GM18508 (cell line): ENCODE results near the gene OR6C2.
"Not testable (repeated sequence)": the region's sequence is repeated elsewhere in the genome, so short reads cannot be mapped to it uniquely, and the experiment has no call there.

ENCODE experiments used
- ATAC-seq: cut with Tn5 transposase; IDR thresholded peaks from one replicate; pipeline ENCODE4 v1.9.1; 2021; ENCODE audit warnings: moderate number of reproducible peaks; ENCODE audit not compliant: insufficient read depth, unreplicated experiment

The OR6C2 gene

DNA sequence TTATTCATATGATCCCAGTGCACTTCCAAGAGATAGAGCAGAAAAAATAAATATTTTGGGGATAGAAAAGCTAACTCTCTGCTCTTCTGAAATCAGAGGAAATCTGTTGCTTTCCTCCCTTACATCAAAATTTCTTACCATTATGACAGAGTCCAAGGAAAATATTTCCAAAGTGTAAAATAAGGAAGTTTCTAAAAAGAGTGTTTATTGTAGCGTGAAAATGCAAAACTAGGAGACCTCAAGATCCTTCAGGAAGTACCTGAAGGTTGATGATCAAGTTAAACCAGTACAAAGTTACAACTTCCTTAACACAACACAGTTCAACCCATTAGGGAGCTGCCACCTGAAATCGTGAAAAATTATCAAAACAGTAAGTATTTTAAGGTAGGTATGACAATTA, at the start of gene OR6C2:
TSS of gene OR6C2 (plus strand) at position 301 of the 400 bp plus-strand sequence. CDS start 8,138 bp downstream, outside the sequence.
- ATAC-seq = no peak

DNA sequence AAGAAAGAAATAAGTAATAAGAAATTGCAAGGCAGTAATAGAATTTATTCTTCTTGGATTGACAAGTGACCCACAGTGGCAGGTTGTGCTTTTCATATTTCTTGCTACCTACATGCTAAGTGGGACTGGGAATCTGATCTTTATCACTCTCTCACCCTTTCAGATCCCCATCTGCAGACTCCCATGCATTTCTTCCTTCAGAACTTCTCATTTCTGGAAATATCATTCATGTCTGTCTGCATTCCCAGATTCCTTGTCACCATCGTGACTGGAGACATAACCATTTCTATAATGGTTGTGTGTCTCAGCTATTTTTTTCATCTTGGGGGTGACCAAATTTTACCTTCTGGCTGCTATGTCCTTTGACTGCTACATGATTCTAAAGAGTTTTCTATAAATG, 47.5 kb upstream of the OR6C2 start:
- ATAC-seq = no peak

DNA sequence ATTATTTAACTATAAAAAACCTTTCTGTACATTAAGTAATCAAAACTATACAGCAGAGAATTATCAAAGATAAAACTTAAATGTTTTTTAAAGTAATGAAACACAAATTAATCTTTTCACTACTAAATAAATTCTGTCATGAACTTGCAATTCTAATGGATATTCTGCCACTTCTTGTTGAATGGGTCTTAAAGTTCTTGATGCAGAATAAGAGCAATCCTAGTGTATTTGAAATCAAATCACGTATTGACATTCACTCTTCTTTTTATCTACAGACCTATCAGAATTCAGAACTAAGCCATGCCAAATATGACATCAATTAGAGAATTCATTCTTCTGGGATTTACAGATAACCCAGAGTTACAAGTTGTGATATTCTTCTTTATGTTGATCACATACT, 43.6 kb upstream of the OR6C2 start, which contains the start of gene OR6C65:
TSS of gene OR6C65 (plus strand) at position 301 of the 400 bp plus-strand sequence. CDS start at position 301, 0 bp downstream.
- no peak for ATAC-seq

DNA sequence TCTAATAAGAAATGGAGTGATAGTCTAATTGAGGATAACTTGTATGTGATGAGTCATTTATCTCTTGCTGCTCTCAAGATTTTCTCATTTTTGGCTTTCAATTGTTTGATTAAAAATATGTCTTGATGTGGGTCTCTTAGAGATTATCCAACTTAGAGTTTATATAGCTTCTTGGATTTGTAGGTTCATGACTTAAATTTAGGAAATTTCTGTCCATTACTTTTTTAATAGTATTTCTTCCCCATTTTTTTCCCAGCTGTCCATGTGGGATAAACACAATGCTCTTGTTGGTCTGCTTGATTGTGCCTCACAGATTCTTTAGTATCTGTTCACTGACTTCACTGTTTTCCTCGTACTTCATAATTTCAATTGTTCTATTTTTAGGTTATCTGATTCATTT, 36.0 kb upstream of the OR6C2 start:
- no peak for ATAC-seq

DNA sequence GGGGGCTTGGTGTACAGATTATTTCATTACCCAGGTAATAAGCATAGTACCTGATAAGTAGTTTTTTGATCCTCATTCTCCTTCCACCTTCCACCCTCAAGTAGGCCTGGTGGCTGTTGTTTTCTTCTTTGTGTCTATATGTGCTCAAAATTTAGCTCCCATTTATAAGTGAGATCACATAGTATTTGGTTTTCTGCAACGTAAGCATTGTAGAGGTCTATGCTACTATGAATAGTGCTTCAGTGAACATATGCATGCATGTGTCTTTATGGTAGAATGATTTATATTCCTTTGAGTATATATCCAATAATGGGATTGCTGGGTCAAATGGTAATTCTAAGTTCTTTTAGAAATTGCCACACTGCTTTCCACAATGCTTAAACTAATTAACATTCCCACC, 34.7 kb upstream of the OR6C2 start:
- not testable (repeated sequence) for ATAC-seq

DNA sequence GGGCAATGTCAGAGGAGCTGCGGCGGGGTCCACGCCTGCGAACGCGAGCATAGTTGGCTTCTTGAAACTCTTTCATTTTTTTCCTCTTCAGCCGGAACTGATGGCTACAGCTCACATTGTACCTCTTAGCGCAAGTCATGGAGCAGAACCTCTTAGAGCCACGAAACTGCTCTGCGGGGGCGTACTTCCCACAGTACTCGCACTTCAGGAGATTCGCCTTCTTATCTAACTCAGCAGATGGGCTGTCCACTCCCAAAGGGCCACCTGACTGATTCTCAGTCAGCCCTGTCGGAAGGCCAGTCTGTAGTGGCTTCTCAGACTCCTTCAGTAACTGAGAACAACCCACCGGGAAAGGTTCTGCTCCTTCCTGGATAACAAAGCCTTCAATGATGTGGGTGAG, 31.7 kb upstream of the OR6C2 start:
- ATAC-seq = not testable (repeated sequence)

DNA sequence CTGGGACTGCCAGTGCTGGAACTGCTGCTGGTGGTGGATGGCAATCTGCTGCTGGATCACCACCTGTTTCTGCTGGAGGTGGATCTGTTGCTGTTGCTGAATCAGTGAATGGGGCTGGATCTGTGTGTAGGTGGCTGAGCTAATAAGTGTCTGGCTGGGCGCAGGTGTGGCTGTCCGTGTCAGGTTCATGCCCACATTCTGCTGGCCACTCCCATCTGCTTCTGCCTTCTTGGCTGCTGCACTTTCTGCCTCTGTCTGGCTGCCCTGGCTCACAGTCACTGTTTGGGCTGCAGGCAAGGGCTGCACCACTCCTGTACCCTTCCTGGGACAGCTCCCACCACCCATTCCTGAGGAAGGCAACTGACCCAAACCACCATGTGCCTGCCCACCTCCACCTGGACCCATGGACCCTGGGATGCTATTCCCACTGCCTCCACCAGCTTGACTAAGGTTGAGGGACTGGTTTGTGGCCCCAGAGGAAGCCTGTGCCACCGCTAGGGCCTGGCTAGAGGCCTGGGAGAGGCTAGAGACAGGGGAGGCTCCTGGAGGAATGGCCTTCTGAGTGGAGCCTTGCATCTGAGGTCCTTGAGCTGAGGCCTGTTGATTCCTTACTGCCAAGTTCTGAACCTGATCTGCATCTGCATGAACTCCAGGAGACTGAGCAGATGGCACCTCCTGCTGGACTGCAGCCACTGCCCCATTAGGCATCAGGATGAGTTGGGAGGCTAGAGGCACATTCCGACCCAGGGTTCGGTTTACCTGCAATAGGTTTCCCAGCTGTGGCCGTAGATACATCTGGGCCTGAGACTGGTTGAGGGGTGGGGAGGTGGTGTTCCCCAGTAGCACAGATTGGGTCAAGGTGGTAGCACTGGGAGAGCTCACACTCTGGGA, 30.1 kb upstream of the OR6C2 start:
- ATAC-seq = not testable (repeated sequence)

DNA sequence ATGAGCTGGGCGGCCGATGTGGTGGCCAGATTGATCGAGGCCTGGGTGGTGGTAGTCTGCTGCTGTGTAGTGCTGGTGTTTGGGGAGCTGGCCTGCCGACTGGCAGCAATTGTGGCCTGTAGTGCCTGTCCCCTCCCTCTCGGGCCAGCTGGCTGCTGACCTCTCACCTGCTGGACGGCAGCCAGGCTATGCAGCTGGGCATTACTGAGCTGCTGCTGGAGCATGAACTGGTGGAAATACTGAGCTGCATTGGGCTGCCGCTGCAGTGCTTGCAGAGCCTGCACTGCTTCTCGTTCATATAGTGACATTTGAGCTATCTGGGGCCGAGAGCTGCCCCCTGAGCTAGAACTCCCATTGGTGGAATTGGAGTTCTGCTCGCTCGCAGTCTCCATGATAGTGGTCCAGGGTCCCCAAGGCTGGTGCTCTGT, 29.5 kb upstream of the OR6C2 start:
- not testable (repeated sequence) for ATAC-seq

DNA sequence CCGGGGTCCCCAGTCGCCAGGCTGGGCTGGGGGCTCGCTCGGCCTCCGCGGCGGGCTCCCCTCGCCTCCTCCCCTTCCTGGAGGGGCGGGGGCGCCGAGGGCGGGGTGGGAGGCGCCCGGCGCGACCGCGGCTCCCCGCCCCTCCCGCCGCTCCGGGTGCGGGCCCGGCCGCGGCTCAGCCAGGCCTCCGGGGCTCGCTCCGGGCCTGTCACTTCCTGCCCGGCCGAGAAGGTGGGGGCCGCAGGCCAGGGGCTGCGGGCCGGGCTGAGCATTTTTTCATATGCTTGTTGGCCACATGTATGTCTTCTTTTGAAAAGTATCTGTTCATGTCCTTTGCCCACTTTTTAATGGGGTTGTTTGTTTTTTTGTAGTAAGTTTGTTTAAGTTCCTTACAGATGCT, 29.0 kb upstream of the OR6C2 start:
- ATAC-seq = not testable (repeated sequence)

DNA sequence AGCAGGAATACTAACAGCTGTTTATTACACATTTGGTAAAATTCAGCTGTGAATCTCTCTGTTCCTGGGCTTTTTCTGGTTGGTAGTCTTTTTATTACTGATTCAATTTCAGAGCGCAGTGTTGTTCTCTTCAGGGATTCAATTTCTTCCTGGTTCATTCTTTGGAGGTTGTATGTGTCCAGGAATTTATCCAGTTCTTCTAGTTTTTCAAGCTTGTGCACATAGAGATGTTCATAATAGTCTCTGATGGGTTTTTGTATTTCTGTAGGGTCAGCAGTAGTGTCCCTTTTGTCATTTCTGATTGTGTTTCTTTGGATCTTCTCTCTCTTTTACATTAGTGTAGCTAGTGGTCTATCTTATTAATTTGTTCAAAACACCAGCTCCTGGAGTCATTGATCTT, 26.9 kb upstream of the OR6C2 start:
- no peak for ATAC-seq

DNA sequence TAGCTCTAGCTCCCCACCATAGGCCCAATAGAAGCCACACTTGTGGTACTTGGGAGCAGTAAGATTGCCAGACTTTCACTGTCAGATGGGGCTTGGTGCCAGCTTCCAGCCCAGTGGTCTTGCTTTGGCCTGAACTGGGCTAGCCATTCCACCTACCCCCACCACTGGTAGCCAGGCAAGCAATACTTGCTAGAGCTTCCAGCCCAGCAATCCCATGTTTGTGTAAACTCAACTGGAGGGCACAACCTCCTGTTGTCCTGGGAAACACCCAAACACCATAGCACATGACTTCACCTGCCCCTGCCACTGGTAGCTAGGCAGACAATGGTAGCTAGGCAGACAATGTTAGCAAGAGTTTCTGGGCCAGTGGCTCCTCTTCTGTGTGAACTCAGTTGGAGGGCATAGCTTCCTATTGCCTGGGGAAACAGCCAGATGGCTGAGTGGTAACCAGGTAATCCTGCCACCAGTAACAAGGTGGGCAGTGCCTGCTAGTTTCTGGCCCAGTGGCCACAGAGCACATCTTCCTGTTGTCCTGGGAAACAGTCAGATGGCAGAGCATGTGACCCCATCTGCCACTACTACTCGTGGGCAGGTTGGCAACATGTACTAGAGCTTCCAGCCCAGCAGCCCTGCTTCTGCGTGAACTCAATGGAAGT, 23.4 kb upstream of the OR6C2 start:
- no peak for ATAC-seq

DNA sequence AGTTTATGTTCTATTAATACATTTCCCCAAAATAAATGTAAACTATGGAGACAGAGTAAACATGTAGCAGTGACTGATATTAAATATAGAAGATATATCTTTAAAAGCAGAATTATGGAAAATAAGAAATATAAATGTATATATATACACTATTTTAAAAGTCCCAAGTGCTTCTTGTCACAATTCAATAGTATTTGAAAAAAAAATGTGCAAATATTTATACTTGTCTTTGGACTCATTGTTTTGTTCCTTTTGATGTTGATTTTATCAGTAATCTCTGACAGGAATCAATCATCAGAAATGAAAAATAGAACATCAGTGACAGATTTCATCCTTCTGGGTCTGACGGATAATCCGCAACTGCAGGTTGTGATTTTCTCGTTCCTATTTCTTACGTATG, 17.9 kb upstream of the OR6C2 start, which contains the start of gene OR6C76:
TSS of gene OR6C76 (plus strand) at position 301 of the 400 bp plus-strand sequence. CDS start at position 301, 0 bp downstream.
- no peak for ATAC-seq

DNA sequence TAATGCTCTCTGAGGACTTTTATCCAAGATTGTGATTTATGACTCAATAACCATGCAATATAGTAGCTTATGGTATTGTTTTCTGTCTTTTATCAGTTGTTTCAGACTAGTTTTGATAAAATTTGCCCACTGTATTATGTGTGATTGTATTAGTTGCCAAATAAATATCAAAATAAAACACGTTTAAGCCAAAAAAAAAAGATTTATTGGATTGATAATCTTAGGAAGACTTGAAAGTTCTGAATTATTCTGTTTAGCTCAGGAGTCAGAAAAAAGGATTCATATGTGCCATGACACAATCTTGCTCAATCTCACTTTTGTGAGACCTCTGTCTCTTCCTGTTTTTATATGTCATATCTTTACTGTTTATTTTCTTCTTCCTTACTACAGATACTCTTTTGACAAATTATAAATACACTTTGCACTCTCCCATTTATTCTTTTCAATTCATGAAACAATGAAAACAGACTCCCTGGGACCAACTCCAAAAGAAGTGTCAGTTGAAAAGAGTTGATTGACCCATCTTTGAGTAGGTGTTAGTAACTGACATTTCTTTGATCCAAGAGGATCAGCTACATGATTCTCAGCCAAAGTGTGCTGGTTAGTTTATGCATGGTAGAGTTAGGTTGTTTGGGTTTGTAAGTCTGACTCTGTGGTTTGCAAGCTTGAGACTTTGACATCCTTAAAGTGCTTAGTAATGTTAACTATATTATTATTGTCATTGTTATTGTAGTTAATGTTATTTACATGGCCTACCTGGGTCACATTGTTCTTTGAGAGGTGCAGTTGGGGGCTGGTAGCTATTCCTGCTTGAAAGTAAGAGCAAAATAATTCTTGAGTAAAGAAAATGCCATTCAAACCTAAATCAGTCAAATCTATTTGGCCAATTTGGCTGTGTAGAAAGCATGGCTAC, 15.3 kb upstream of the OR6C2 start:
- no peak for ATAC-seq

DNA sequence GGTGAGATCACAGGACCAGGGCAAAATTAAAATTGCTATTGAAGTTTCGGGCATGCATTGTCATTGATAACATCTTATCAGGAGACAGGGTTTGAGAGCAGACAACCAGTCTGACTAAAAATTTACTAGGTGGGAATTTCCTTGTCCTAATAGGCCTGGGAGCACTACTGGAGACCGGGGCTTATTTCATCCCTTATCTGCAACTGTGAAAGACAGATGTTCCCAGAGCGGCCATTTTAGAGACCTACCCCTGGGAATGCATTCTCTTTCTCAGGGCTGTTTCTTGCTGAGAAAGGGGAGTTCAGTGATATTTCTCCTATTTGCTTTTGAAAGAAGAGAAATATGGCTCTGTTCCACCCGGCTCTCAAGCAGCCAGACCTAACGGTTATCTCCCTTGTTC, 2.6 kb upstream of the OR6C2 start:
- ATAC-seq = not testable (repeated sequence)

DNA sequence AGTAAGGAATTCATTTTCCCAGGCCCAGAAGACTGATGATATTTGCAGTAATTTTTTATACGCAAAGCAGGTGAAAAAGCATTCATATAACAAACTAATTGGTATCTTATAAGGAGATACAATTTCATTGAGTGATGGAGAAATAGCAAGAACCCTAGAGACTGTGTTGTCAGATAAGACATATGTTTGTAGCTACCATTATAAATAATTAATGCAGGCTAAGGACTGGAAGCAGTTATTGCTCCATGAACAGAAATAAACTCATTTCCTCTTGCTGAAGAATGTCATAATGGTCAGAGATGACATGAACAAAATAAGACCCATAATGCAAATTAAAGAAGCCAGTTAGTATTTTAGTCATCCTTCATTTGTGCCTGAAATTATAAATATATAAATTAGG, 1.5 kb downstream of the OR6C2 start:
- ATAC-seq = no peak

DNA sequence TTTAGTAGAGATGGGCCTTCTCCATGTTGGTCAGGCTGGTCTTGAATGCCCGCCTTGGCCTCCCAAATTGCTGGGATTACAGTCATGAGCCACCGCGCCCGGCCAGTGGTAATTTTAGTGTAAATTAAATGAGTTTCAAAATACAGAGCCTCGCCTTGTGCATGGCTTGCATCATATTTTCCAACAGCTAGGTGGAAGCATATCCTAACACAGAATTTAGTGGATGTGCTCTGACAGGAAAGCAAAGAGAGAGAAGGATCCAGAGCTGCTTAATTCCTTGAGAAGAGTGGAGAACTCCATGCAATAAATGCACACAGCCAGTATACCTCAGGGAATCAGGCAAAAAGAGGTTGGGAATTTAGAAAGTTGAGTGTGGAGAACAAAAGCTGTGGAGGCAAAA, 2.5 kb downstream of the OR6C2 start:
- ATAC-seq = no peak

DNA sequence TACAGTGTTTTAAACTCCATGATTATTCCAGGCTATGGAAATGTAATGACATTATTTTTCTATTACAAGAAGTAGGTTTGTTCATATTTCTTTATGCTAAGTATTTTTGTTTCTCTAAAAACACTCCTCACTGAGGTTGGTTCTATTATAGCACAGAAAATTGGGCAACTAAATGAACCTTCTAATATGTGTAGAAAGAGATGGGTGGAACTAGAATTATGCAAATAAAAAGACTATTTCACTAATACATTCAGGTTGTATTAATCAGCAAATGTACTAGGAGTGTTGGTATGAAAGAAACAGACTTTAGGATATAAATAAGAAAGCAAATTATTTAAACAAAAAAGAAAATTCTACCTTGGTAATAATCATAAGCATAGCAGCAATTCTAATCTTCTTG, 4.9 kb downstream of the OR6C2 start:
- ATAC-seq = no peak

DNA sequence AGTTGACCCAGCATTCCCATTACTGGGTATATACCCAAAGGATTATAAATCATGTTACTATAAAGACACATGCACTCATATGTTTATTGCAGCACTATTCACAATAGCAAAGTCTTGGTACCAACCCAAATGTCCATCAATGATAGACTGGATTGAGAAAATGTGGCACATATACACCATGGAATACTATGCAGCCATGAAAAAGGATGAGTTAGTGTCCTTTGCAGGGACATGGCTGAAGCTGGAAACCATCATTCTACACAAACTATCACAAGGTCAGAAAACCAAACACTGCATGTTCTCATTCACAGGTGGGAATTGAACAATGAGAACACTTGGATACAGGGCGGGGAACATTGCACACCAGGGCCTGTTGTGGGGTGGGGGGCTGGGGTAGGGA, 21.1 kb downstream of the OR6C2 start:
- ATAC-seq = not testable (repeated sequence)

DNA sequence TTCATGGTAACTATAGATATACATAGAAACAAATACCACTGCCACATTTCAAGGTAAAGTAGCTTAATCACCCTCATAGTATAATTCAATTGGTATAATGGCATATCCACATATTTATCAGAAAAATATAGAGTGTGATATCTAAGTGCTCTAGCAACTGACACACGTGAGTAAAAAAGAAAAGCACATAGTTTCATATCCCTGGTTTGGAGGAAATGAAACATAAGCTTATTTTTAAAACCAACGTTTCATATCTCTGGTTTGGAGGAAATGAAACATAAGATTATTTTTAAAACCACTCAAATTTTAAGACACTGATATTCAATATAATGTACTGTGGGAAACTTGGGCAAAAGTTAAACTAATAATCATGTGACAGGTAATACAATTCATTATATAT, 24.0 kb downstream of the OR6C2 start:
- ATAC-seq = peak; percentile 53

DNA sequence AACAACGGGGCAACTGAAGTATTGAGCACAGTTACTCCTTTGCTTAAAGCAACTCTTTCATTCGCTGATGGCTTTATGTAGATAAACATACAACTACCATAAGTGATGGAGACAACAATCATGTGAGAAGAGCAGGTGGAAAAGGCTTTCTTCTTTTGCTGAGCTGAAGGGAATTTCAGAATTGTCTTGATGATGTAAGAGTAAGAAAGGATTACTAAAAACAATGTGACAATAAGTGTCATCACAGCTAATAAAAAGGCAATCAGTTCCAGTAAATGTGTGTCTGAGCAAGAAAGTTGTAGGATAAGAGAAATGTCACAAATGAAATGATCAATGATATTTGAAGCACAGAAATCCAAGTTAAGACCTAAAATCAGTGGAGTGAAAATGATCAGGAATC, 25.4 kb downstream of the OR6C2 start:
- ATAC-seq = no peak
